Iris pigment epithelial cell (primary cell): ENCODE data around the gene HYAL2.
"Not testable (repeated sequence)": the region's sequence is repeated elsewhere in the genome, so short reads cannot be mapped to it uniquely, and the experiment has no call there.

Source experiments
- DNase-seq: peaks from one replicate; pipeline ENCODE4 v3.0.0-alpha.2; 2011; ENCODE audit warnings: low read depth

Gene HYAL2

GRCh38 chr3:50312041-50312440 is 10.5 kb downstream of the HYAL2 start:
- not testable (repeated sequence) for DNase-seq

- DNase-seq = no peak
Measured at GRCh38 chr3:50304601-50305000, 17.9 kb downstream of the HYAL2 start.

- no peak for DNase-seq
Measured at GRCh38 chr3:50303013-50303815, 19.3 kb downstream of the HYAL2 start, which contains the start of gene HYAL1. HYAL1 (minus strand) TSS chr3:50303574; CDS start chr3:50302956, 618 bp downstream.

- no peak for DNase-seq
Measured at GRCh38 chr3:50302095-50303012, 20.2 kb downstream of the HYAL2 start.

- no peak for DNase-seq
Measured at GRCh38 chr3:50300681-50301254, 21.8 kb downstream of the HYAL2 start.

GRCh38 chr3:50299929-50300680 is 22.4 kb downstream of the HYAL2 start:
- DNase-seq = peak; percentile 64

- no peak for DNase-seq
Measured at GRCh38 chr3:50299638-50299928, 23.0 kb downstream of the HYAL2 start.

GRCh38 chr3:50298836-50299637 is 23.5 kb downstream of the HYAL2 start, which contains the start of the genes HYAL3 and NAA80:
HYAL3 (minus strand) TSS chr3:50299405; CDS start chr3:50295602, 3,803 bp downstream.
NAA80 (minus strand) TSS chr3:50299405; CDS start chr3:50297463, 1,942 bp downstream.
- peak; percentile 100 for DNase-seq

- DNase-seq = no peak
Measured at GRCh38 chr3:50297896-50298725, 24.4 kb downstream of the HYAL2 start.

- no peak for DNase-seq
Measured at GRCh38 chr3:50297384-50297775, 25.2 kb downstream of the HYAL2 start.

- no peak for DNase-seq
Measured at GRCh38 chr3:50296721-50297383, 25.7 kb downstream of the HYAL2 start.

GRCh38 chr3:50295553-50296431 is 26.8 kb downstream of the HYAL2 start:
- no peak for DNase-seq

- DNase-seq = no peak
Measured at GRCh38 chr3:50294492-50295403, 27.8 kb downstream of the HYAL2 start.

- no peak for DNase-seq
Measured at GRCh38 chr3:50294089-50294488, 28.5 kb downstream of the HYAL2 start.

- no peak for DNase-seq
Measured at GRCh38 chr3:50293079-50293801, 29.3 kb downstream of the HYAL2 start.
